GM18870 (cell line): Measurements from ENCODE around the gene ITGBL1.

Experiments
- ATAC-seq: cut with Tn5 transposase; IDR thresholded peaks from one replicate; pipeline ENCODE4 v1.9.1; 2021; ENCODE audit warnings: moderate library complexity; ENCODE audit not compliant: unreplicated experiment

Gene ITGBL1

DNA sequence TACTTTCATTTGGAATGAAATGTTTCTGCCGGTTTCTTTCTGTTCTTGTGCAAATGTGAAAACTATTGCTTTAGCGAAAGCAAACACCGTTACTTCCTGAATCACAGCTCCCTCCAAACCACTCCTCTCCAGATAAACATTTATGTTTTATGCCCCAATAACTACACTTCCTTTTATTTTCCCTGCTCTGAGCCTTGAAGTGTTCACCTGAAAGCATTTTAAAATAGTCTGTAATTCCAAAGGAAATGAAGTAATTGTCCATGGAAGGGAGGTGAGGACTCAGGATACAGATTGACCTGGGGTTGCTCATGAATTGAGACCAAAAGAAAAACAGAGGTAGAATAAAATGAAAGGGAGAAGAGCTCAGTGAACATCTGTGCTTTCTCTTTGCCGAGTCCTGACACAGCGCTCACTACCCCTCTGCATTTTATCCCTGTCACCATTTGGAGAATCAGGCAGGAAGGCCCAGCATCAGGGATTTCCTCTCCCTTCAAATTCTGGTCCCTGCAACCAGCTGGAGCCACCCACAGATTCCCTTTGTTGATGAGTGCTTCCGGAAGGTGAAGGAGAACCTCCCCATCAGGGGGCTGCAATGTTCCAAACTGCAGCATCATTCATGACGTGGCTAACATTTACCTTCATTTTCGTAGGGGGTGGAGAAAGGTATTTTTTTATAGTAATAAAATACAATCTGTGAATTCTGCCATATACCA is 171.9 kb downstream of the ITGBL1 start:
- ATAC-seq: no peak

- ATAC-seq: no peak
Measured at GRCh38 chr13:101624981-101625380, 172.5 kb downstream of the ITGBL1 start.

- peak; percentile 93 for ATAC-seq
Measured at GRCh38 chr13:101626925-101627555, 174.6 kb downstream of the ITGBL1 start.

DNA sequence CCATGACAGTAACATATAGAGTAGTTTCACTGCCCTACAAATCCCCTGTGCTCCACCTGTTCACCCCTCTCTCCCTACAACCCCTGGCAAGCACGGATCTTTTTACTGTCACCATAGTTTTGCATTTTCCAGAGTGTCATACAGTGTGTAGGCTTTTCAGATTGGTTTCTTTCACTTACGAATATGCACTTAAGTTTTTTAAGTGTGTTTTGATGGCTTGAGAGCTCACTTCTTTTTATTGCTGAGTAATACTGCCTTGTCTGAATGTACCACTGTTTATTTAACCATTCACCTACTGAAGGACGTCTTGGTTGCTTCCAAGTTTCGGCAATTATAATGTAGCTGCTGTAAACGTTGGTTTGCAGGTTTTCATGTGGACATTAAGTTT is 175.1 kb downstream of the ITGBL1 start:
- peak; percentile 40 for ATAC-seq

DNA sequence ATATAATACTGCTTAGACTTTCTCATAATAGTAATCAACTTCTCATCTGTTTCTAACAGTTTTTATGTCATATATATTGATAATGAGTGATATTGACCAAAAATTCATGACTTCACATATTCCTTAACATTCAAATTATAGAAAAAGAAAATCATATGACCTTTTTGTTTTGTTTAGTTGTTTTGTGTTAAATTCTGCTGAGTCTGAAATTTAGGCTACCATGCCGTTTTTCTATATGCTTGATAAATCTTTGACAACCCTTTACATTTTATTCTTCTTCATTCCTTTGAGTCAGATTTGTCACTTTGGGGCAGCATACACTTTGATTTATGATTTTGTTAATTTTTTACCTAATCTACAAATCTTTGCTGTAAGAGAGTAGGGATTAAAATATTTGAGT is 176.4 kb downstream of the ITGBL1 start:
- no peak for ATAC-seq

DNA sequence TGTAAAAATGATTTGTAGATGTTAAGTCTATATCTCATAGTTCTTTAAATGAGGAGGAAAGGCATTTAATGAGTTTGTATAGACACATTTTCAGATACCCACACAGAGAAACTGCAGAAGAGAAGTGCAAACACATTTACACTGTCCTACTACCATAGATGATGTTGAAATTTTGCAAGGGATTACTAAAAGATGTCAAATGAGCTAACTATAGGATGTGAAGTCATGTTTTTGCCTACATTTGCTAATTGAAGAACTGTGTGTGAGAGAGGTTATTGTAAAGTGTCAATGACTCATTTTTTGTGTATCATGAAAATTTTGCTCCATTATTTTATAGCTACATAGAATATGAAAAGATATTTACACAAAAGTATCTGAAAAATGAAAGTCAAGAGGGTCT is 178.9 kb downstream of the ITGBL1 start:
- no peak for ATAC-seq

DNA sequence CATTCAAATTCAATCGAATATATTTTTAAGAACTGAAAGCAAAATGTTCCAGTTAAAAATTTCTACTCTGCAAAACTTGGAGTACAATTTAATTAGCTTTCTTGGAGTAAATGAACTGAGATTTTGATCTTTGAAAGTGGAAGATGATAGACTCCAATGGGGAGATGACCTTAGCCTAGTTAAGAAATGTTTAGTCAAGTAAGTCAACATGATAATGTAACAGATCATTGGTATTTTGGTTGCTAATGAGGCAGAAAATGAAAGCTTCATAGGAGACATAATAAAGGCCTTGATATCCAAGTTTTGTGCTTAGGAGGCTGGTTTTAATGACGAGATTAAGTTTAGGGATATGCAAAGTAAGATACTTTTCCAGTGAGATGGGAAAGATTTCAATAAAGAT is 181.7 kb downstream of the ITGBL1 start:
- no peak for ATAC-seq

DNA sequence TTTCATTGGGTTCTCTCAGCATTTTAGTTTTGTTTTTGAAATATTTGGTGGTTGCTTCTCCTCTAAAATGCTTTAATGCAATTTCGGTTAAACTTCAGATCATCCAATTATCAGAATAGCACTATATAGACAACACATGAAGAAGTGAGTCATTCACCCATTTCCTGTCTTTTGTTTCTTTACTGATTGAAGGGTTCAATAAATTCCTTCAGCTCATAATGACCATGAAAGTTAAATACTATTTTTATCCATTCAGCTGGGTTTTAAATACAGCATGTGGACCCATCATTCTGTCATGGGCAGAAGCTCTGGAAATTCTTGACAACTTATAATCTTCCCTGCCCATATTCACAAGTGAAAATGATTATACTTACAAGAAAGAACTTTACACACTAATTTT is 187.2 kb downstream of the ITGBL1 start:
- ATAC-seq: no peak

DNA sequence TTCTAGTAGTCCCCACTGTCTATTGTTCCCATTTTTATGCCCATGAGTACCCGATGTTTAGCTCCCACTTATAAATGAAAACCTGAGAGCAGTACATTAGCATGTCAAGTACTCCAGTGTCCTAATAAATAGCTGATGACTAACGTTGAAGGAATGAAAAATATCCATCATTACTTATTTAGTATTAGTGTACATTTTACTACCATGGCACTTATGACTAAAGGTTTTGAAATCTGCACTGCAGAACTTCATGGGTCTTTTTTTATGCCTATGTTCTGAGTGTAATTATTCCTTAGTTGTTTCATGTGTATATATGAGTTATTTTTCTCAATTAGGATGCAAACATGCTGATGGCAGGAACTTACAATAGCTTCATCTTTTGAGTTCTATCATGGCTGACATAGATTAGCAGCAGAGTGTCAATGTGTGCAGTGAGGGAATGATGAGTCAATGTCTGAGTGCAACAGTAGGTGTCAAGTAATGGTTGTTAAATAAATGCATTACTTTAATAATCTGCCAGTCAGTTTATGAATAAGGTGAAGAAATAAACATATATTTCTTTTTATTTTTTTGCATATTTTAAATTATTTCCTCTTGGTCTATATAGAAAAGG is 188.4 kb downstream of the ITGBL1 start:
- no peak for ATAC-seq

DNA sequence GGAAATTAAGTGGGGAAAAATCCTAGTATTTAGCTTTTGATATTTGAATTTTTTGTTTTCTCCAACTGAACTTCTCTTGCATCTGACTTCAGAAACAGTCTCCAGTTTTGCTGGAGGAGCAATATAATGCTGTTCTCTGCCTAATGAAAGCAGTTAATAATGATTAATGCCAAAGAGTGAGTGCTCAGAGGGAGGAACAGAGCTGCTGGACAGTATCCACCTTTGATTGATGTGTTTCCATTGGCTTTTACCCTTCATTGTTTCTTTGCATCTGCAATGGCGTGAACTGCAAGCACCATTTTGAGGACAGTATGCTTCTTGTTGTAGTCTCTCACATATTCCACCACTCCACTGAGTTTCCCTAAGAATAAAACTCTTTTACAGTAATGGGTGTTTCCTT is 193.4 kb downstream of the ITGBL1 start:
- no peak for ATAC-seq

- no peak for ATAC-seq
Measured at GRCh38 chr13:101647760-101648159, 195.3 kb downstream of the ITGBL1 start.

GRCh38 chr13:101648766-101649487 is 196.5 kb downstream of the ITGBL1 start:
- ATAC-seq: no peak

DNA sequence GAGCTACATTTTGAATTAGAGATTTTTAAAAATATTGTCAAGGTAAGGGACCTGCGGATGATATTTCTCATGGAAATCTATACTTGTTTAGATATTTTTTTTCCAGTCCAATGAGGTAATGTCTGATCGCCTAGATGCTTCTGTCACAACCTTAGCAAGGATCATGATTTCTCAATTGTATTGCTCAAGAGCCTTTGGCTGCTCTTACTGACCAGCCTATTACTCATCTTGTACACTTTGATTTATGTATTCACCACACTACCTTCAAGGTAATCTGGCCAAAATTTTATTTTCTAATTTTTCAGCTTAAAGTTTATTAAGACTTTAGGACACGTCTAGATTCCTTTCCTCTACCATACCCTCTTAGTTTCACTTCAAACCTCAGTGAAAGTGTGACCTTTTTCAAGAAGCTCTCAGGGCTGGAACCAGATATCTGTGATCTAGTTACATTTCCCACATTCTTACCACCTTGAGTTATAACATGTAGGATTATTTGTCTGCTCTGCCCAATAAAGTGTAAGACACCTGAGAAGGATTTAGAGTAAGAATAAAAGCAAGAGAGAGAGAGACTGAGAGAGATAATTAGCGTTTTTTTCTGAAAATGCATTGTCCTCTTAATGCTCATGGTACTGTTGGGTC is 197.1 kb downstream of the ITGBL1 start:
- ATAC-seq: no peak

DNA sequence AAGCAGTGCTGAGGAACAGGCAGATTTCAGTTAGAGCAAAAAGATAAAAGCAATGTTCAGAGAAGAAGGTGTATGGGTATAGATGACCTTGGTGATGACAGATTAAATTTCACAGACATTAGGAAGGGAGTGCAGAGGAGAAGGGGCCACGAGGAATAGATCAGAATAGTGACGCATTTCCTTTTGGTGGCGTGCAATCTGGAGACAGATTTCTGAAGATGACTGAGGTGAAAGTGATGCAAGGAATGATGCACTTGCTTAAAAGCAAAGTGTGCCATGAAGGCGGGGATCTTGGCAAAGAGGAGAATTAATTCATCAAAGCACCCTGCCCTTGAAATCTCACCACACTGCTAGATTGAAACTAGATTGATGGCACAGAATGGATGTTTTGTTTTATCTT is 202.4 kb downstream of the ITGBL1 start:
- ATAC-seq: no peak

- ATAC-seq: peak; percentile 77
Measured at GRCh38 chr13:101655435-101655834, 203.0 kb downstream of the ITGBL1 start.

DNA sequence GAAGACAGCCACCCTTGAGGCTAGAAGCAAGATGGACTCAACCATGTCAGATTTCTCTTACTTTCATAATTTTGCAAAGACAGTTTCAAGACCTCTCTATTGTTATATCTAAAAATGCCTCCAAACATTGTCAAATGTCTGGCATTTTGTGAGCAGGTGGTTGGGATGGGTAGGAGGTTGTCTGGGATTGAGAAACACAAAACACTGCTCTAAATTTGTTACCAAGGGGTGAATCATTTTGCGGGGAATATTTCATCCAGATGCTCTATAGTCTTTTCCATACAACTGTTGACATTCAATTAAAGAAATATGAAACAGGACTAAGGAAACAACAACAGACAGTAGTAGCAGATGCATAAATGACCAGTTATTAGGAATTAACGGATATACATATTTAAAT is 208.2 kb downstream of the ITGBL1 start:
- ATAC-seq: no peak

- ATAC-seq: no peak
Measured at GRCh38 chr13:101661839-101662238, 209.4 kb downstream of the ITGBL1 start.

- ATAC-seq: no peak
Measured at GRCh38 chr13:101673360-101674105, 221.1 kb downstream of the ITGBL1 start.

GRCh38 chr13:101681834-101682233 is 229.4 kb downstream of the ITGBL1 start:
- ATAC-seq: no peak

DNA sequence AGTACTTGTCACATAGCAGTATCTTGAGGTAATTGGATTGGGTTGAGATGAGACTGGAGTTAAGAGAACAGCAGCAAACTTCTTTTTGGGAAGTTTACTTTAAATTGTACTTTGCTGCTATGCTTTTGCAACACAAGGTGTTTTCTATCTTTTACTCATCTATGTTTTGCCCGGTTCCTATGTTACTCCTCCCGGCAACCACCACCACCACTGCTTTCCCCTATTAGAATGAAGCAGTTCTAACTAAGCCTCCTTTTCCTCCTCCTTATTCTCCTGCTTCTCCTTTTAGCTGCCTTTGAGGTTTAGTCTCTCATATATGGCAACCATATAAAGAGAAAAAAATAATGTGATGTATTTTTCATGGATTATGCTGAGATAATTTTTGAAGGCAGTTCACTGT is 233.5 kb downstream of the ITGBL1 start:
- ATAC-seq: no peak

DNA sequence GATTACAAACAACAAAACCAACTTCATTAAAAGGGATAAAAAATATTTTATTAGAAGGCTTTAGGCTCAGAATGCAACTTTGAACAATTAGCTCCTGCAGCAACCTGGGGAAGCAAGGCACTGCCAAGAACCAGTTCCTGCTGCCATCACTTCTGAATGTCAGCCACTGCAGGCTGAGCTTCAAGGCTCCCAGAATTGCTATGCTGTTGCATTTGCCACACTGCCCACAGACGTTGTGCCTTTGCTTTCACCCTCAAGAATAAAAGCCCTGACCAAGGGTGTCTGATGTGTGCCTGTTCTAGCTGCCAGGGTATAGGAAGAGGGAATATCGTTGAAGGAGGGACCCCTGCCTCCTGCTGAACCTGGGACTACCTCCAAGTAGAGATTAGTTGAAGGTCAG is 238.4 kb downstream of the ITGBL1 start:
- ATAC-seq: no peak
